ENCODE data around the gene SEC11C. TPM values are rescaled to one million over a fixed set of nuclear protein-coding genes. Genes with fewer than 3 reads are reported as not detected.

Gene SEC11C
- total and polyA plus RNA-seq, 2 of the 13 experiments (the other 11 are each of a cell fraction or from before 2014, with no cell fraction given): 71.9 to 297 TPM

- TF ChIP-seq, protein P1, sequence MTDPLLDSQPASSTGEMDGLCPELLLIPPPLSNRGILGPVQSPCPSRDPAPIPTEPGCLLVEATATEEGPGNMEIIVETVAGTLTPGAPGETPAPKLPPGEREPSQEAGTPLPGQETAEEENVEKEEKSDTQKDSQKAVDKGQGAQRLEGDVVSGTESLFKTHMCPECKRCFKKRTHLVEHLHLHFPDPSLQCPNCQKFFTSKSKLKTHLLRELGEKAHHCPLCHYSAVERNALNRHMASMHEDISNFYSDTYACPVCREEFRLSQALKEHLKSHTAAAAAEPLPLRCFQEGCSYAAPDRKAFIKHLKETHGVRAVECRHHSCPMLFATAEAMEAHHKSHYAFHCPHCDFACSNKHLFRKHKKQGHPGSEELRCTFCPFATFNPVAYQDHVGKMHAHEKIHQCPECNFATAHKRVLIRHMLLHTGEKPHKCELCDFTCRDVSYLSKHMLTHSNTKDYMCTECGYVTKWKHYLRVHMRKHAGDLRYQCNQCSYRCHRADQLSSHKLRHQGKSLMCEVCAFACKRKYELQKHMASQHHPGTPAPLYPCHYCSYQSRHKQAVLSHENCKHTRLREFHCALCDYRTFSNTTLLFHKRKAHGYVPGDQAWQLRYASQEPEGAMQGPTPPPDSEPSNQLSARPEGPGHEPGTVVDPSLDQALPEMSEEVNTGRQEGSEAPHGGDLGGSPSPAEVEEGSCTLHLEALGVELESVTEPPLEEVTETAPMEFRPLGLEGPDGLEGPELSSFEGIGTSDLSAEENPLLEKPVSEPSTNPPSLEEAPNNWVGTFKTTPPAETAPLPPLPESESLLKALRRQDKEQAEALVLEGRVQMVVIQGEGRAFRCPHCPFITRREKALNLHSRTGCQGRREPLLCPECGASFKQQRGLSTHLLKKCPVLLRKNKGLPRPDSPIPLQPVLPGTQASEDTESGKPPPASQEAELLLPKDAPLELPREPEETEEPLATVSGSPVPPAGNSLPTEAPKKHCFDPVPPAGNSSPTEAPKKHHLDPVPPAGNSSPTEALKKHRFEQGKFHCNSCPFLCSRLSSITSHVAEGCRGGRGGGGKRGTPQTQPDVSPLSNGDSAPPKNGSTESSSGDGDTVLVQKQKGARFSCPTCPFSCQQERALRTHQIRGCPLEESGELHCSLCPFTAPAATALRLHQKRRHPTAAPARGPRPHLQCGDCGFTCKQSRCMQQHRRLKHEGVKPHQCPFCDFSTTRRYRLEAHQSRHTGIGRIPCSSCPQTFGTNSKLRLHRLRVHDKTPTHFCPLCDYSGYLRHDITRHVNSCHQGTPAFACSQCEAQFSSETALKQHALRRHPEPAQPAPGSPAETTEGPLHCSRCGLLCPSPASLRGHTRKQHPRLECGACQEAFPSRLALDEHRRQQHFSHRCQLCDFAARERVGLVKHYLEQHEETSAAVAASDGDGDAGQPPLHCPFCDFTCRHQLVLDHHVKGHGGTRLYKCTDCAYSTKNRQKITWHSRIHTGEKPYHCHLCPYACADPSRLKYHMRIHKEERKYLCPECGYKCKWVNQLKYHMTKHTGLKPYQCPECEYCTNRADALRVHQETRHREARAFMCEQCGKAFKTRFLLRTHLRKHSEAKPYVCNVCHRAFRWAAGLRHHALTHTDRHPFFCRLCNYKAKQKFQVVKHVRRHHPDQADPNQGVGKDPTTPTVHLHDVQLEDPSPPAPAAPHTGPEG (CRISPR knock-in tag; IDR thresholded peaks at IDR 0.05): peak; percentile 89
- peak; percentile 85 for TF ChIP-seq POGZ (CRISPR knock-in tag; IDR thresholded peaks at IDR 0.05)
- no peak for TF ChIP-seq PCBP2 (optimal IDR thresholded peaks at IDR 0.05; ENCODE audit: low read depth, low read length, poor library complexity, severe bottlenecking)
- TF ChIP-seq USF2 (IDR thresholded peaks at IDR 0.05; ENCODE audit: low read depth, low read length): peak; percentile 93
- TF ChIP-seq USF2 (CRISPR knock-in tag; IDR thresholded peaks at IDR 0.05; ENCODE audit: borderline replicate concordance): peak; percentile 99; the same call in 1 of the 2 replicates
- TF ChIP-seq IRX3 (CRISPR knock-in tag; IDR thresholded peaks at IDR 0.05; ENCODE audit: borderline replicate concordance, low read depth): no peak; the same call in 1 of the 2 replicates
- TF ChIP-seq PRDM4 (CRISPR knock-in tag; IDR thresholded peaks at IDR 0.05; ENCODE audit: borderline replicate concordance): 0 out of 2 replicates have a peak, but pooled peaks have one; percentile 15
- TF ChIP-seq KDM2A (CRISPR knock-in tag; IDR thresholded peaks at IDR 0.05; ENCODE audit: borderline replicate concordance, low read depth): peak; percentile 63; the same call in 1 of the 2 replicates
- no peak for TF ChIP-seq HNF4G (IDR thresholded peaks at IDR 0.05; ENCODE audit: borderline replicate concordance, low read depth, low read length)
- TF ChIP-seq HNF4G (CRISPR knock-in tag; IDR thresholded peaks at IDR 0.05; ENCODE audit: borderline replicate concordance, low read depth): no peak
- no peak for TF ChIP-seq SATB2 (CRISPR knock-in tag; IDR thresholded peaks at IDR 0.05)
- no peak for TF ChIP-seq ZNF768 (CRISPR knock-in tag; IDR thresholded peaks at IDR 0.05)
- peak; percentile 84; the same call in 1 of the 2 replicates for TF ChIP-seq ZNF543 (CRISPR knock-in tag; IDR thresholded peaks at IDR 0.05)
- peak; percentile 78 for TF ChIP-seq POLR2G (IDR thresholded peaks at IDR 0.05; ENCODE audit: low read depth, low read length)
- TF ChIP-seq, protein P2, sequence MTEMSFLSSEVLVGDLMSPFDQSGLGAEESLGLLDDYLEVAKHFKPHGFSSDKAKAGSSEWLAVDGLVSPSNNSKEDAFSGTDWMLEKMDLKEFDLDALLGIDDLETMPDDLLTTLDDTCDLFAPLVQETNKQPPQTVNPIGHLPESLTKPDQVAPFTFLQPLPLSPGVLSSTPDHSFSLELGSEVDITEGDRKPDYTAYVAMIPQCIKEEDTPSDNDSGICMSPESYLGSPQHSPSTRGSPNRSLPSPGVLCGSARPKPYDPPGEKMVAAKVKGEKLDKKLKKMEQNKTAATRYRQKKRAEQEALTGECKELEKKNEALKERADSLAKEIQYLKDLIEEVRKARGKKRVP (CRISPR knock-in tag; IDR thresholded peaks at IDR 0.05): peak in 1 of 2 experiments; percentile 32; a peak in 1 of 4 replicates
- peak; percentile 70 for TF ChIP-seq ZFX (CRISPR knock-in tag; IDR thresholded peaks at IDR 0.05; ENCODE audit: low read depth)
- TF ChIP-seq ZNF253 (CRISPR knock-in tag; IDR thresholded peaks at IDR 0.05; ENCODE audit: borderline replicate concordance): 0 out of 2 replicates have a peak, but pooled peaks have one; percentile 56
These were observed at the start of gene SEC11C (continued) for GRCh38 chr18:59139615-59140301.
